WI38 (cell line): Measurements from ENCODE around the gene SPEM3.
"Not testable (repeated sequence)": the region's sequence is repeated elsewhere in the genome, so short reads cannot be mapped to it uniquely, and the experiment has no call there.

Source experiments
- H3K4me3 ChIP-seq: 2 replicates; pipeline ENCODE4 v1.5.1; 2011; ENCODE audit warnings: low read depth, mild to moderate bottlenecking, control low read depth, low read length
- TF ChIP-seq, protein P1 (sequence below): IDR thresholded peaks from 2 replicates; pipeline ENCODE4 v1.5.1; 2012; ENCODE audit warnings: low read depth, mild to moderate bottlenecking, control low read depth, low read length

The SPEM3 gene

DNA sequence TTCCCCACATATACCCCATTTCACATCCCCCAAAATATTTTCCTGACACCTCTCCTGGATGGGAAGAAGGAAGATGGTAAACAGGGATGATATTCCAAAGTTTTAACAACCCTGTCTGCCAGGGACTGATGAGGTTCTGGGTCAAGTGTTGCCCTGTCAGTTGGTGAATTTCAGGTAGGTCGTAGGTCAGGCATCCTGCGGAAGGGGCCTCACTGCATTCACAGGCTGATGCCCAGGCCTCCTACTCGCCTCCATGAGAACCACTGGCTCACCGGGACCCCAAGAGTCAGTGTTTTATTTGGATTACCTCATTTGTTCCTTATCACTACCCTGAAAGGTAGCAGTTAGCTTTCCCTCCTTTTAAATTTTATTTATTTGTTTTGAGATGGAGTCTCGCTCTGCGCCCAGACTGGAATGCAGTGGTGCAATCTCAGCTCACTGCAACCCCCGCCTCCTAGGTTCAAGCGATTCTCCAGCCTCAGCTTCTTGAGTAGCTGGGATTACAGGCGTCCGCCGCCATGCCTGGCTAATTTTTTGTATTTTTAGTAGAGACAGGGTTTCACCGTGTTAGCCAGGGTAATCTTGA, 40.2 kb downstream of the SPEM3 start:
- TF ChIP-seq, protein P1, sequence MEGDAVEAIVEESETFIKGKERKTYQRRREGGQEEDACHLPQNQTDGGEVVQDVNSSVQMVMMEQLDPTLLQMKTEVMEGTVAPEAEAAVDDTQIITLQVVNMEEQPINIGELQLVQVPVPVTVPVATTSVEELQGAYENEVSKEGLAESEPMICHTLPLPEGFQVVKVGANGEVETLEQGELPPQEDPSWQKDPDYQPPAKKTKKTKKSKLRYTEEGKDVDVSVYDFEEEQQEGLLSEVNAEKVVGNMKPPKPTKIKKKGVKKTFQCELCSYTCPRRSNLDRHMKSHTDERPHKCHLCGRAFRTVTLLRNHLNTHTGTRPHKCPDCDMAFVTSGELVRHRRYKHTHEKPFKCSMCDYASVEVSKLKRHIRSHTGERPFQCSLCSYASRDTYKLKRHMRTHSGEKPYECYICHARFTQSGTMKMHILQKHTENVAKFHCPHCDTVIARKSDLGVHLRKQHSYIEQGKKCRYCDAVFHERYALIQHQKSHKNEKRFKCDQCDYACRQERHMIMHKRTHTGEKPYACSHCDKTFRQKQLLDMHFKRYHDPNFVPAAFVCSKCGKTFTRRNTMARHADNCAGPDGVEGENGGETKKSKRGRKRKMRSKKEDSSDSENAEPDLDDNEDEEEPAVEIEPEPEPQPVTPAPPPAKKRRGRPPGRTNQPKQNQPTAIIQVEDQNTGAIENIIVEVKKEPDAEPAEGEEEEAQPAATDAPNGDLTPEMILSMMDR: no peak
- H3K4me3 ChIP-seq: no peak overlapping the region

GRCh38 chr17:7469843-7470242, 41.2 kb downstream of the SPEM3 start:
- not testable (repeated sequence) for H3K4me3 ChIP-seq

DNA sequence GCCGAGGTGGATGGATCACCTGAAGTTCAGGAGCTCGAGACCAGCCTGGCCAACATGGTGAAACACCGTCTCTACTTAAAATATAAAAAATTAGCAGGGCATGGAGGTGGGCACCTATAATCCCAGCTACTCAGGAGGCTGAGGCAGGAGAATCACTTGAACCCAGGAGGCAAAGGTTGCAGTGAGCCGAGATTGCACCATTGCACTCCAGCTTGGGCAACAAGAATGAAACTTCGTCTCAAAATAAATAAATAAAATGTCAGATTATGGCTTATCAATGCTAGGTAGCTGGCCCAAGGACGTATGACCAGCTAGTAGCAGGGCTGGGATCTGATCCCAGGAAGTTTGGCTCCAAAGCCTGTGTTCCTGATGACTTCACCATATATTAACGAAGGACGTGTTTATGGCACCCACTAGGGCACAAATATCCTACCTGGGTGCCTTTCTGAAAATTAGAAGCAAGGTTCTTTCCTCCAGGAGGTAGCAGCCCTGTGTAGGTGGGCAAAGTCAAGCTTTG, 41.9 kb downstream of the SPEM3 start:
- H3K4me3 ChIP-seq: not testable (repeated sequence)

- TF ChIP-seq, protein P1: no peak
- H3K4me3 ChIP-seq: no peak overlapping the region
These were observed 43.1 kb downstream of the SPEM3 start for GRCh38 chr17:7471729-7472128.

DNA sequence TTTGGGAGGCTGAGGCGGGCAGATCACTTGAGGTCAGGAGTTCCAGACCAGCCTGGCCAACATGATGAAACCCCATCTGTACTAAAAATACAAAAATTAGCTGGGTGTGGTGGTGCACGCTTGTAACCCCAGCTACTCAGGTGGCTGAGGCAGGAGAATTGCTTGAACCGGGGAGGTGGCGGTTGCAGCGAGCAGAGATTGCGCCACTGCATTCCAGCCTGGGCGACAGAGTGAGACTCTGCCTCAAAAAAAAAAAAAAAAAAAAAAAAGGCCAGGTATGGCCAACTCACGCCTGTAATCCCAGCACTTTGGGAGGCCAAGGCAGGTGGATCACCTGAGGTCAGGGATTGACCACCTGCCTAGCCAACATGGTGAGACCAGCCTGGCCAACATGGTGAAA, 46.1 kb downstream of the SPEM3 start:
- H3K4me3 ChIP-seq: not testable (repeated sequence)

- TF ChIP-seq, protein P1: no peak
- no peak overlapping the region for H3K4me3 ChIP-seq
These were observed 47.2 kb downstream of the SPEM3 start for GRCh38 chr17:7475764-7476422.

GRCh38 chr17:7476494-7476893, 47.8 kb downstream of the SPEM3 start:
- TF ChIP-seq, protein P1: no peak
- H3K4me3 ChIP-seq: peak overlapping the region; percentile 87; the same call in 1 of the 2 replicates

GRCh38 chr17:7476951-7477350, 48.3 kb downstream of the SPEM3 start:
- peak overlapping the region; percentile 87 for H3K4me3 ChIP-seq
- TF ChIP-seq, protein P1: no peak
